Astrocyte of the cerebellum (primary cell): ENCODE data around the gene IL18.

ENCODE experiments used
- DNase-seq: peaks from one replicate; pipeline ENCODE4 v3.0.0-alpha.2; 2011; ENCODE audit warnings: low read depth
- H3K4me3 ChIP-seq: 2 replicates; pipeline ENCODE4 v1.5.1; 2011; ENCODE audit warnings: mild to moderate bottlenecking, low read depth, low read length, moderate library complexity
- in situ Hi-C: cut with HindIII; loops from 2 replicates; pipeline ENCODE4 v1.10.0; 2017; ENCODE audit warnings: low sequenced_read_pairs
- TF ChIP-seq, protein P1 (sequence below): IDR thresholded peaks from 2 replicates; pipeline ENCODE4 v1.5.1; 2012; ENCODE audit warnings: low read length, low read depth, moderate library complexity, mild to moderate bottlenecking; ENCODE audit errors: missing control alignments

IL18 gene

DNA sequence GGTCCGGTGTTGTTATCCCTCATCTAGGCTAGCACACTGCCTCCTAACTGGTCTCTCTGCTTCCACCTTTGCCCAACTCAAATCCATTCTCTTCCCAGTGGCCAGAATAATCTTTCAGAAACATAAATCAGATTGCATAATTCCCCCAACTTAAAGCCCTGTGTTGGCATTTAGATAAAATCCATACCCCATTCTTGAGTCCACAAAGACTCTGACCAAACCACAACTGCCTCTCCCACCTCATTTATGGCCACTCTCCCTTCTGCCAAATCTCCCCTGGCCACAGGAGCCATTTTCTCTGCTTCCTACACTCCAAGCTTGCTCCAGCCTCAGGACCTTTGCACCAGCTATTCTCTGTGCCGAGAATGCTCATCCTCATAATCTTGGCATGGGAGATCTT, 36.8 kb downstream of the IL18 start:
- no peak for DNase-seq
- TF ChIP-seq, protein P1, sequence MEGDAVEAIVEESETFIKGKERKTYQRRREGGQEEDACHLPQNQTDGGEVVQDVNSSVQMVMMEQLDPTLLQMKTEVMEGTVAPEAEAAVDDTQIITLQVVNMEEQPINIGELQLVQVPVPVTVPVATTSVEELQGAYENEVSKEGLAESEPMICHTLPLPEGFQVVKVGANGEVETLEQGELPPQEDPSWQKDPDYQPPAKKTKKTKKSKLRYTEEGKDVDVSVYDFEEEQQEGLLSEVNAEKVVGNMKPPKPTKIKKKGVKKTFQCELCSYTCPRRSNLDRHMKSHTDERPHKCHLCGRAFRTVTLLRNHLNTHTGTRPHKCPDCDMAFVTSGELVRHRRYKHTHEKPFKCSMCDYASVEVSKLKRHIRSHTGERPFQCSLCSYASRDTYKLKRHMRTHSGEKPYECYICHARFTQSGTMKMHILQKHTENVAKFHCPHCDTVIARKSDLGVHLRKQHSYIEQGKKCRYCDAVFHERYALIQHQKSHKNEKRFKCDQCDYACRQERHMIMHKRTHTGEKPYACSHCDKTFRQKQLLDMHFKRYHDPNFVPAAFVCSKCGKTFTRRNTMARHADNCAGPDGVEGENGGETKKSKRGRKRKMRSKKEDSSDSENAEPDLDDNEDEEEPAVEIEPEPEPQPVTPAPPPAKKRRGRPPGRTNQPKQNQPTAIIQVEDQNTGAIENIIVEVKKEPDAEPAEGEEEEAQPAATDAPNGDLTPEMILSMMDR, result no peak
- no peak overlapping the region for H3K4me3 ChIP-seq
- in situ Hi-C loops, result no loop called here

DNA sequence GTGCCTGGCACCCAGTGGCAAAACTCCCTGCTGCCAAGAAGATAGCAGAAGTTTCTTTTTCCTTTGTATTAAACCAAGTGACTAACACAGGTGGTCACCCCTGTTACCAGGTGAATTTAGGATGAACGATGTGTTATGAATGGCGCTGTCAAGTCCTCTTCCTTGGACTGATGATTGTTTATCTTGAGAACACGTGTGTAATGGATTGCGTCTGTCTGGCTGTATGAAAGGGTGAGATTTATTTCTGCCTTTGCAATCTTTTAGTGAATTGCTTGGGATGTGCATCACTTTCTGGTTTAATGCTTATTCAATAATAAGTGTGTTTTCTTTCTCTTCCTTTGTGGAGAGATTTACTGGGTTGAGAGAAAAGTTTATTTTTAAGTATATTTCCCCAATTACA, 40.8 kb downstream of the IL18 start:
- no peak for DNase-seq
- H3K4me3 ChIP-seq, result no peak overlapping the region
- TF ChIP-seq, protein P1, result no peak
- in situ Hi-C loops, result no loop called here

DNA sequence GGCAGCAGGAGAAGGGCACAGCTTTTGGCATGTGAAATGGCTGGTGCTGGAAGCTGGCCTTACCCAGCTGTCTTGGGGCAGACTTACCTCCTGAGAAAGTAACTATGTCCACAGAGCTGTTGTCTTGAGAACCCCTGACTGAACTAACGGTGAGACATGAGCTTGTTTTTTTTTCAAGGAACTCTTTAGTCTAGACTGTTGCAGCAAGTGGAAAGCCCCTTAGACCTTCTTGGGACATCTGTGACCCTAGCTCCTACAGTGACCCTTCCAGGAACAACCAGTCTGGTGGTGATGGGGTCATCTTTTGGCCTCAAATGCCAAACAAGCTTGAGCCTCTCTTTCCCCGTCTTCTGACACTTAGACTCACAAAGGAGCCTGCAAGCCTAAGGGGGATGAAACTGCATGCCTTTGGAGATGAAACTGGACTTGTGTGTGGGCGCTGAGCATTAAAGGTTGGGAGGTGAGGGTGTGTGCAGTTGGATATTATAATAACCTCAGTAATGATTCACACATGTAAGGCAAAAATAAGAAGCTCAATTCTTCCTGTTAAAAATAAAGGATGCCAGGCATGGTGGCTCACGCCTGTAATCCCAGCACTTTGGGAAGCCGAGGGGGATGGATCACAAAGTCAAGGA, 41.8 kb downstream of the IL18 start:
- H3K4me3 ChIP-seq, result no peak overlapping the region
- TF ChIP-seq, protein P1, result no peak
- in situ Hi-C loops, result no loop called here
- DNase-seq, result no peak

DNA sequence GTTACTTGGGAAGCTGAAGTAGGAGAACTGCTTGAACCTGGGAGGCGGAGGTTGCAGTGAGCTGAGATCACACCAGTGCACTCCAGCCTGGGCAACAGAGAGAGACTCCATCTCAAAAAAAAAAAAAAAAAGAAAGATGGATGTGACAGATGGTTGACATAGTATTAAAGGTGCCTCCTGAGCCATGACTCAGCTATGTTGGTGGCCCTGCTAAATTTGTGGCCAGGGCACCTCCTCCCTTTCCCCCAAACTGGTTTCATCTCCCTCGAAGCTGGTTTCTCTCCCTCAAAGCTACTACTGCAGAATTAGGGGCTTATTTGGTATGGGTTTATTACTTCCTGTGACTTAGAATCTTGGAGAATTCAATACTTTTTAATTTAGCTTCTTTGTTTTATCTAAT, 45.7 kb downstream of the IL18 start:
- no peak overlapping the region for H3K4me3 ChIP-seq
- DNase-seq, result no peak
- in situ Hi-C loops, result no loop called here
- TF ChIP-seq, protein P1, result no peak

DNA sequence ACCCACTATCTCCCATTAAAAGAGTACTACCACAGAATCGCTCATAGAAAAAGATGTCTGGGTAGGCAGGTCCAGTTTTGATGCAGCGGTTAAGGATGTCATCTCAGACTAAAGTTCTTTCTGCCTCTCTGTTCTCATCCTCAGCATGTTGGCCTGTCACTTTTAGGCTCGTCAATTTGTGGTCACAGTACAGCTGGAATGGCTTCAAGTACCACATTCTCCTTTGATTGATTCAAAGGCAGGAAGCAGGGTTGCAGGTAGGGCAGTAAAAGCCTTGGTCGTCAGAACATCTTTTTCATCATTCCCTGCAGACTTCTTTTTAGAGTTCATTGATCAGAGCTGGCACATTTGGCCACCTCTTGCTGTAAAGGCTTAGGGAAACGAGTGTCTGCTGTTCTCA, 48.5 kb downstream of the IL18 start:
- no peak for DNase-seq
- no peak overlapping the region for H3K4me3 ChIP-seq
- in situ Hi-C loops, result no loop called here
- TF ChIP-seq, protein P1, result no peak

DNA sequence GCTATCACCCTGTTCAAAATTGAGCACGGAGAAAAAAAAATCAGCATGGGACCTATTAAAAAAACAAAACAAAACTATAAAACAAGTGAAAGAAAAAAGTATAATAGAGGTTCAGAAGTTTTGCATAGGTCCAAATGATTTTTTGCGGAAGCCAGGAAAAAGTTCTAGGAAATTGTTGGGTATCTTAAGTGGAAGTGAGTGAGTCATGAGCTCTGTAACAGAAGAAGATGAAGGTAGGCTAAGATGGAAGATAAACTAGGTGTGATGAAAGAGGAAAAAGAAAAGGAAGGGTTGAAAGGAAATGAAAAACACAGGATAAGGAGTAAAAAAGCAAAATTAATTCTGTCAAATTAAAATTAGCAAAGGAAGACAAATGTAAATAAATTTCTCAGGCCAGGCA, 49.4 kb downstream of the IL18 start:
- no peak overlapping the region for H3K4me3 ChIP-seq
- no peak for DNase-seq
- TF ChIP-seq, protein P1, result no peak
- in situ Hi-C loops, result no loop called here
